H1 (cell line): ENCODE results near the gene SCAP. TPM values are rescaled to one million over a fixed set of nuclear protein-coding genes. Genes with fewer than 3 reads are reported as not detected.

Experiments
- CTCF ChIA-PET: fragments of 300-600 bp; sonication (Branson Sonifier 250); formaldehyde crosslinking; loops from one replicate; lab custom pipeline; 2021; ENCODE audit not compliant: partially characterized antibody; lab: Charles Lee
- POLR2A ChIA-PET: fragments of 300-600 bp; sonication (Branson Sonifier 250); formaldehyde crosslinking; loops from one replicate; lab custom pipeline; 2021; ENCODE audit warnings: inconsistent platforms; ENCODE audit not compliant: partially characterized antibody; lab: Charles Lee
- DNase-seq, 2 experiments: peaks; one replicate each; pipeline versions ENCODE4 v3.0.0 to v3.0.0-alpha.2; 2010 to 2022; ENCODE audit warnings: low spot score in 2 of 2, low read depth in 1 of 2, mixed read lengths in 1 of 2
- FAIRE-seq: peaks from 2 replicates; lab custom pipeline; 2011; peaks lifted over from hg19 to GRCh38; lab: Jason Lieb, UNC
- H2AFZ ChIP-seq: 2 replicates; pipeline ENCODE4 v1.8.1; 2012; ENCODE audit warnings: low read length, inconsistent platforms
- H2AK5ac ChIP-seq: 2 replicates; pipeline ENCODE4 v1.6.1; 2013; ENCODE audit warnings: low read depth, low read length
- H2BK120ac ChIP-seq: replicated peaks from 2 replicates; pipeline ENCODE3; 2013; ENCODE audit warnings: low read depth, low read length, inconsistent platforms
- H2BK12ac ChIP-seq: 2 replicates; pipeline ENCODE4 v1.6.1; 2013; ENCODE audit warnings: low read depth, low read length
- H2BK15ac ChIP-seq: 2 replicates; pipeline ENCODE4 v1.6.1; 2013; ENCODE audit warnings: low read length
- H2BK20ac ChIP-seq: 2 replicates; pipeline ENCODE4 v1.6.1; 2013; ENCODE audit warnings: low read length
- H2BK5ac ChIP-seq: 2 replicates; pipeline ENCODE4 v1.6.1; 2013; ENCODE audit warnings: low read depth, low read length
- H3K14ac ChIP-seq: 2 replicates; pipeline ENCODE4 v1.6.1; 2013; ENCODE audit warnings: inconsistent platforms; ENCODE audit not compliant: insufficient read length
- H3K18ac ChIP-seq: 2 replicates; pipeline ENCODE4 v1.6.1; 2013; ENCODE audit warnings: low read length; ENCODE audit errors: extremely low read depth
- H3K23ac ChIP-seq: 2 replicates; pipeline ENCODE4 v1.6.1; 2013; ENCODE audit warnings: inconsistent platforms; ENCODE audit not compliant: insufficient read length
- H3K23me2 ChIP-seq: 2 replicates; pipeline ENCODE4 v1.6.1; 2013; ENCODE audit warnings: low read depth, low read length
- H3K27ac ChIP-seq: 2 replicates; pipeline ENCODE4 v1.6.1; 2011; ENCODE audit warnings: low read depth, low read length, inconsistent platforms
- H3K27me3 ChIP-seq, 4 experiments: replicated peaks in 1 of 4; 1 replicate in 1 of 4; 2 replicates in 3 of 4; pipeline versions ENCODE4 v1.6.1 to v1.8.1; 2011 to 2013; ENCODE audit warnings: low read length in 3 of 4, mild to moderate bottlenecking in 3 of 4, inconsistent platforms in 2 of 4, mixed read lengths in 2 of 4, moderate library complexity in 1 of 4; ENCODE audit not compliant: control insufficient read depth in 3 of 4, insufficient read depth in 3 of 4; ENCODE audit errors: extremely low read depth in 1 of 4
- H3K36me3 ChIP-seq, 4 experiments: 2 replicates each; pipeline versions ENCODE4 v1.6.1 to v1.8.1; 2011 to 2013; ENCODE audit warnings: mild to moderate bottlenecking in 4 of 4, low read length in 3 of 4, moderate library complexity in 2 of 4, control low read depth in 1 of 4, inconsistent platforms in 1 of 4; ENCODE audit not compliant: insufficient read depth in 4 of 4, control insufficient read depth in 2 of 4
- H3K4ac ChIP-seq: replicated peaks from 2 replicates; pipeline ENCODE3; 2013; ENCODE audit warnings: low read length, low read depth, mixed read lengths, inconsistent platforms; ENCODE audit not compliant: insufficient read length
- H3K4me1 ChIP-seq, 4 experiments: replicated peaks in 1 of 4; 1 replicate in 1 of 4; 2 replicates in 3 of 4; pipeline versions ENCODE4 v1.6.1 to v1.8.1; 2011 to 2013; ENCODE audit warnings: low read length in 3 of 4, inconsistent platforms in 2 of 4, mixed read lengths in 1 of 4; ENCODE audit not compliant: insufficient read depth in 4 of 4, control insufficient read depth in 3 of 4
- H3K4me2 ChIP-seq, 2 experiments: 2 replicates each; pipeline versions ENCODE4 v1.6.1 to v1.8.1; 2011 to 2013; ENCODE audit warnings: low read depth in 2 of 2, low read length in 2 of 2, control low read depth in 1 of 2, inconsistent platforms in 1 of 2, mild to moderate bottlenecking in 1 of 2; ENCODE audit not compliant: insufficient read depth in 1 of 2
- H3K4me3 ChIP-seq, 4 experiments: fragments of 200-600, 300-600 bp in 1 of 4; sonication (generic), shearing (Covaris generic), sonication (Bioruptor Twin) in 1 of 4; 2 replicates each; pipeline versions ENCODE4 v1.5.1 to v1.8.1; 2011 to 2016; ENCODE audit warnings: low read length in 4 of 4, low read depth in 3 of 4, control low read depth in 2 of 4, inconsistent platforms in 2 of 4, mild to moderate bottlenecking in 2 of 4, mixed read lengths in 1 of 4, moderate library complexity in 1 of 4; ENCODE audit not compliant: insufficient read depth in 2 of 4; ENCODE audit errors: extremely low read depth in 1 of 4
- H3K56ac ChIP-seq: replicated peaks from 2 replicates; pipeline ENCODE3; 2013; ENCODE audit warnings: low read depth, mild to moderate bottlenecking, mixed read lengths, low read length, inconsistent platforms; ENCODE audit not compliant: insufficient read length
- H3K79me1 ChIP-seq: 2 replicates; pipeline ENCODE4 v1.6.1; 2013; ENCODE audit warnings: low read depth, low read length, control low read depth
- H3K79me2 ChIP-seq, 2 experiments: 2 replicates each; pipeline versions ENCODE4 v1.6.1 to v1.8.1; 2012 to 2013; ENCODE audit warnings: low read length in 2 of 2, mild to moderate bottlenecking in 2 of 2, inconsistent platforms in 1 of 2; ENCODE audit not compliant: insufficient read depth in 2 of 2, control insufficient read depth in 1 of 2
- H3K9ac ChIP-seq, 4 experiments: replicated peaks in 1 of 4; 1 replicate in 1 of 4; 2 replicates in 3 of 4; pipeline versions ENCODE4 v1.6.1 to v1.8.1; 2011 to 2013; ENCODE audit warnings: low read depth in 3 of 4, low read length in 3 of 4, control low read depth in 2 of 4, mild to moderate bottlenecking in 2 of 4, moderate library complexity in 2 of 4, inconsistent platforms in 1 of 4; ENCODE audit errors: extremely low read depth in 1 of 4
- H3K9me3 ChIP-seq, 2 experiments: 2 replicates each; pipeline versions ENCODE4 v1.6.1 to v1.8.1; 2012 to 2013; ENCODE audit warnings: mild to moderate bottlenecking in 2 of 2, moderate library complexity in 2 of 2, control low read depth in 1 of 2, inconsistent platforms in 1 of 2, low read depth in 1 of 2, low read length in 1 of 2, mixed read lengths in 1 of 2; ENCODE audit not compliant: insufficient read depth in 2 of 2
- H4K20me1 ChIP-seq, 2 experiments: replicated peaks in 1 of 2; 2 replicates each; pipeline versions ENCODE3 to v1.8.1; 2011 to 2013; ENCODE audit warnings: inconsistent platforms in 2 of 2, low read length in 2 of 2, mild to moderate bottlenecking in 1 of 2; ENCODE audit not compliant: insufficient read depth in 2 of 2, control insufficient read depth in 1 of 2
- H4K5ac ChIP-seq: 2 replicates; pipeline ENCODE4 v1.6.1; 2013; ENCODE audit warnings: low read length, low read depth, mixed read lengths, inconsistent platforms; ENCODE audit not compliant: insufficient read length
- H4K8ac ChIP-seq: 2 replicates; pipeline ENCODE4 v1.8.0; 2013; ENCODE audit warnings: mild to moderate bottlenecking, moderate library complexity, low read length, inconsistent platforms; ENCODE audit not compliant: insufficient read depth; ENCODE audit errors: extremely low read depth
- H4K91ac ChIP-seq: replicated peaks from 2 replicates; pipeline ENCODE3; 2013; ENCODE audit warnings: low read length, mixed read lengths, inconsistent platforms; ENCODE audit not compliant: insufficient read length
- CEBPB ChIP-seq: IDR thresholded peaks from 2 replicates; pipeline ENCODE4 v1.6.1; 2012; ENCODE audit warnings: low read depth, low read length
- CHD2 ChIP-seq: IDR thresholded peaks from 2 replicates; pipeline ENCODE4 v1.6.1; 2012; ENCODE audit warnings: low read length, improper control_type of control experiment
- EGR1 ChIP-seq: IDR thresholded peaks from 2 replicates; pipeline ENCODE4 v1.6.1; 2011; ENCODE audit warnings: low read depth, low read length, borderline replicate concordance
- EZH2 ChIP-seq: fragments of 200-600 bp; sonication (generic); IDR thresholded peaks from 2 replicates; pipeline ENCODE4 v1.7.1; 2012; ENCODE audit warnings: low read depth, mild to moderate bottlenecking, moderate library complexity, low read length, inconsistent platforms; ENCODE audit not compliant: severe bottlenecking
- FOSL1 ChIP-seq: IDR thresholded peaks from 2 replicates; pipeline ENCODE4 v1.6.1; 2011; ENCODE audit warnings: mild to moderate bottlenecking, low read depth, low read length, moderate library complexity; ENCODE audit not compliant: insufficient read depth
- JUND ChIP-seq: IDR thresholded peaks from 2 replicates; pipeline ENCODE4 v1.6.1; 2011; ENCODE audit warnings: mild to moderate bottlenecking, improper control_type of control experiment, low read length
- KDM4A ChIP-seq: IDR thresholded peaks from one replicate; pipeline ENCODE4 v1.7.1; 2012; ENCODE audit warnings: low read depth, mild to moderate bottlenecking, moderate library complexity, low read length, inconsistent platforms; ENCODE audit not compliant: severe bottlenecking
- NANOG ChIP-seq: IDR thresholded peaks from 2 replicates; pipeline ENCODE4 v1.6.1; 2011; ENCODE audit warnings: low read length, low read depth, mild to moderate bottlenecking, inconsistent platforms; ENCODE audit not compliant: insufficient read depth, poor library complexity, severe bottlenecking
- RFX5 ChIP-seq: IDR thresholded peaks from 2 replicates; pipeline ENCODE4 v1.6.1; 2011; ENCODE audit warnings: low read depth, low read length, improper control_type of control experiment, borderline replicate concordance
- SP2 ChIP-seq: IDR thresholded peaks from 2 replicates; pipeline ENCODE4 v1.6.1; 2012; ENCODE audit warnings: mild to moderate bottlenecking, low read length, inconsistent platforms
- SP4 ChIP-seq: IDR thresholded peaks from 2 replicates; pipeline ENCODE4 v1.6.1; 2012; ENCODE audit warnings: low read length, inconsistent platforms
- YY1 ChIP-seq: IDR thresholded peaks from 2 replicates; pipeline ENCODE4 v1.6.1; 2011; ENCODE audit warnings: low read depth, mild to moderate bottlenecking, low read length
- WGBS, 2 experiments: shearing (Covaris generic) in 1 of 2; methylation state at CpG; one replicate each; pipeline versions ENCODE4 v1.1.6 to v1.1.7; 2013 to 2015; ENCODE audit warnings: low lambda C conversion rate in 2 of 2, mixed read lengths in 2 of 2, inconsistent platforms in 1 of 2, low coverage in 1 of 2, missing lambda C conversion rate in 1 of 2; ENCODE audit not compliant: insufficient replicate concordance in 2 of 2, insufficient coverage in 1 of 2, insufficient read length in 1 of 2; ENCODE audit errors: extremely low coverage in 1 of 2, missing lambda C conversion rate in 1 of 2; 5-methylcytosine and 5-hydroxymethylcytosine counted together
- polyA plus RNA-seq, 7 experiments: library from polyadenylated mRNA; depleted of rRNA in 3 of 7; stranded (reverse) in 5 of 7; unstranded in 2 of 7; fragments of >200 nt in 5 of 7; fragments of 200-250 nt in 2 of 7; gene quantifications; 1 replicate in 5 of 7; 2 replicates in 1 of 7; 4 replicates in 1 of 7; pipeline versions ENCODE4 v1.2.1 to v1.2.3, GENCODE V29; 2011 to 2013; ENCODE audit warnings: missing spikeins in 2 of 7, mixed read lengths in 2 of 7
- total RNA-seq: library from RNA; stranded (reverse); fragmentation: NEBNext Ultra II Directional; extraction: Animal tissue kit (Norgen Biotek cat#: 25700); gene quantifications from 2 replicates; pipeline ENCODE4 v1.2.1, GENCODE V29; 2021

SCAP gene
- total and polyA plus RNA-seq, 2 of the 8 experiments (the other 6 are each of a cell fraction or from before 2014, with no cell fraction given), result 74.0 to 114 TPM

DNA sequence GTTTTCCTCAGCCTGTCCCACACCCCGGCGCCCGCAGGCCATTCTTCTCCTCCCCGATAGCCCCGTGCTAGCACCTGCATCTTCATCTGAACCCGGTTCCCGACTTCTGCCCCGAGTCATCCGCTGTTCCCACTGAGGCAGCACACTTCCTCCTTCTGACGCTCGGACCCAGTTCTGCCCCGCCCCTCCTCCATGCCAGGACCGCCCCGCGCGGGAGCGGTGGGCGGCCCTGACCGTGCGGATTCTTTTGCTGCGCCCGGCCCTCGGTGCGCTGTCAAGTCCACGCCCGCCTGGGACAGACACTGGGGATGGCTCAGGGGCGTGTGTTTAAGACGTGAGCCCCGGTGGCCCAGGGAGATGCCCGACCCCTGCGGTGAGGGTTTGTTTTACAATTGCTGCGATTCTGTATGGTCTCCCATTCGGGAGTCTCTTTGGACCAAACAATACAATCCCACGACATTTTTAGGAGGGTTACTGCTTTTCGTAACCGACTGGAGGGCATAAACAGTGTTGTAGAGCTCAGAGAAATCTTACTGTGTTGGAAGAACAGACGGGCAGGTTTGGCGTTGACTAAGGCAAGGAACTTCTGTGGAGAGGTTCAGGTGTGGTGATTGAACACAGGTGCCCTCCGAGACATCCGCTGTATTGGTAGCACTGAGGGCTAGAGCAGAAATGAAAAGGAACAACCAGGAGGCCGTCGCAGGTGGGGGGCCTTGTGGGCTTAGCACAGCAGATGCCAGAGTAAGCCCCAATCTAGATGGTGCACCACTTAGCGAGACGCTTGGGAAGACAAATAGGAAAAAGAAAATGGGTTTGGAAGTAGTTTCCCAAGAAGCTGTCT, 94.2 kb downstream of the SCAP start:
- Histone ChIP-seq H3K4me3 (peak overlapping the region; percentile 81 to 94 (median 88)), H2BK5ac (peak overlapping the region; percentile 91; the same call in 1 of the 2 replicates), H3K4me2 (peak overlapping the region; percentile 75 to 91), H4K5ac (no peak overlapping the region), H3K27me3 (no peaks in the 10 kb centered on the region), H3K23ac (no peak overlapping the region), H3K9me3 (no peaks in the 10 kb centered on the region), H3K14ac (no peak overlapping the region), H2BK12ac (0 out of 2 replicates have a peak overlapping the region, but pooled peaks have one; percentile 60), H4K20me1 (peaks cover 0 to 17% of the 10 kb centered on the region in 2 experiments), H4K91ac (peak overlapping the region; percentile 88), H2BK15ac (no peak overlapping the region), H2AK5ac (no peak overlapping the region), H3K9ac (peak overlapping the region in 3 of 4 experiments; percentile 72 to 77 (median 74); a peak in 6 of 7 replicates), H3K18ac (peak overlapping the region; percentile 90), H3K56ac (no peak overlapping the region), H3K79me1 (peaks cover 10% of the 10 kb centered on the region), H3K79me2 (peaks cover 8 to 37% of the 10 kb centered on the region in 2 experiments; a peak in 3 of 4 replicates), H2BK20ac (no peak overlapping the region), H4K8ac (peak overlapping the region; percentile 96), H2BK120ac (no peak overlapping the region), H3K23me2 (peaks cover 8% of the 10 kb centered on the region), H3K36me3 (no peaks in the 10 kb centered on the region), H3K4ac (no peak overlapping the region), H3K27ac (peak overlapping the region; percentile 81), H2AFZ (no peak overlapping the region), H3K4me1 (peaks cover 3 to 5% (median 3%) of the 10 kb centered on the region in 4 experiments; a peak in 6 of 7 replicates)
- peak in 1 of 2 experiments; percentile 60 for DNase-seq
- FAIRE-seq, result no peak
- ChIA-PET CTCF (interaction anchor here (0.6 kb wide), 1 partner anchor 243 kb away, joined by 3 read pairs; no protein-coding TSS in a partner anchor), POLR2A (interaction anchor here (0.9 to 2.0 kb wide), 12 partner anchors 10 to 405 kb away, joined by 3 to 8 read pairs (median 5); partner anchors contain the start of genes CCDC12, NBEAL2 and SETD2)
- 13% methylated on average over 30 of the region's 44 CpGs; no CpG with 5 or more reads in 1 of the 2 experiments for WGBS, 2 experiments
- TF ChIP-seq CEBPB (no peak), NANOG (no peak), EGR1 (no peak), SP4 (peak; percentile 71; the same call in 1 of the 2 replicates), FOSL1 (no peak), RFX5 (no peak), JUND (no peak), YY1 (no peak), SP2 (no peak), EZH2 (no peak), CHD2 (no peak), KDM4A (no peak)
